ENCODE results near the gene ZNF267.
"Not testable (repeated sequence)": the region's sequence is repeated elsewhere in the genome, so short reads cannot be mapped to it uniquely, and the experiment has no call there.

The ZNF267 gene

GRCh38 chr16:31873556-31874365, at the start of gene ZNF267:
Gene ZNF267 (plus strand): TSS chr16:31873807. CDS start chr16:31873967, 160 bp downstream.
- DNase-seq (ENCODE audit: low spot score) = peak; percentile 97

GRCh38 chr16:31833047-31833446, 40.6 kb upstream of the ZNF267 start:
- DNase-seq (ENCODE audit: low spot score) = no peak

DNA sequence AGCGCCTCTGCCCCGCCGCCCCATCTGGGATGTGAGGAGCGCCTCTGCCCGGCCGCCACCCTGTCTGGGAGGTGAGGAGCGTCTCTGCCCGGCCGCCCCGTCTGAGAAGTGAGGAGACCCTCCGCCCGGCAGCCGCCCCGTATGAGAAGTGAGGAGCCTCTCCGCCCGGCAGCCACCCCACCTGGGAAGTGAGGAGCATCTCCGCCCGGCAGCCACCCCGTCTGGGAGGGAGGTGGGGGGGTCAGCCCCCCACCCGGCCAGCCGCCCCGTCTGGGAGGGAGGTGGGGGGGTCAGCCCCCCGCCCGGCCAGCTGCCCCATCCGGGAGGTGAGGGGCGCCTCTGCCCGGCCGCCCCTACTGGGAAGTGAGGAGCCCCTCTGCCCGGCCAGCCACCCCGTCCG, 37.2 kb upstream of the ZNF267 start:
- not testable (repeated sequence) for DNase-seq (ENCODE audit: low spot score)

GRCh38 chr16:31842864-31843263, 30.7 kb upstream of the ZNF267 start:
- DNase-seq (ENCODE audit: low spot score) = no peak

- DNase-seq (ENCODE audit: low spot score) = not testable (repeated sequence)
These were observed 25.0 kb upstream of the ZNF267 start for GRCh38 chr16:31848572-31848971.

DNA sequence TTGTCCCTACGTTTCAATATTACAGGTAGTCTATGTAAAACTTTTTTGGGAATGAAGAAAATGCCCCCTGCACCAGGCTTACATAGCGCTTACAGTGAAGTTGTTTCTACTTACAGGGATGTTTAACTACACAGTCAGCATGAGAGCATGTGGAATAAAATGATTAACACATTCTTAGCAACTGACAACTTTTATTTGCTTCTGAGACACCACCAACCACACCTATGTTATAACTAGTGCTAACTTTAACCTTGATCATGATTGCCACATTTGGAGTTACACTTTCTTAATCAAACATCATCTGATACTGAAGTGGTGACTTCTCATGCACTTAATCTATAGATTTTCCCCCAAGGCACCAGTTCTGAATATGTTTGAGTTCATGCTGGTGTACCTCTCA, 20.3 kb upstream of the ZNF267 start:
- DNase-seq (ENCODE audit: low spot score) = no peak

- no peak for DNase-seq (ENCODE audit: low spot score)
These were observed 13.1 kb upstream of the ZNF267 start for GRCh38 chr16:31860508-31860907.

DNA sequence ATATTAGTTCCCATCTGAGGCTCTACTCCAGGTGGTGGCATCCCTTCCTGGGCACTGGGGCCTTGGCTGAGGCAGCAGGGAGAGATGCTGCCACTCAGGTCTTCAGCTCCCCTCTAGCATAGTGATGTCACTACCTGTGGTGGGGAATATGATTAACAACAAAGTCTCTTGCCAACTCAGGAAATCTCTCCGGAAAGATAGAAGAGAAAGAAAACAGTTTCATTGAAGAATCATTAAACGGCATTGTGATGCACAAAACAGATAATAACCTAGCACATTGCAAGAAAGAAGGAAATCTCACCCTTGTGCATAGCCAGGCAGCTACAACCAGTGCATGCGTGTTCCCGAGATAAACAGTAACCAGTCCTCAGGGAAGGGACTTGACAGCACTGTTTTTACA, 12.2 kb upstream of the ZNF267 start:
- no peak for DNase-seq (ENCODE audit: low spot score)

GRCh38 chr16:31862761-31863160, 10.8 kb upstream of the ZNF267 start:
- no peak for DNase-seq (ENCODE audit: low spot score)

- DNase-seq (ENCODE audit: low spot score) = no peak
These were observed 5.4 kb upstream of the ZNF267 start for GRCh38 chr16:31868164-31868563.

GRCh38 chr16:31868691-31869167, 4.9 kb upstream of the ZNF267 start:
- peak; percentile 88 for DNase-seq (ENCODE audit: low spot score)

- peak; percentile 77 for DNase-seq (ENCODE audit: low spot score)
These were observed 4.0 kb upstream of the ZNF267 start for GRCh38 chr16:31869511-31870201.

DNA sequence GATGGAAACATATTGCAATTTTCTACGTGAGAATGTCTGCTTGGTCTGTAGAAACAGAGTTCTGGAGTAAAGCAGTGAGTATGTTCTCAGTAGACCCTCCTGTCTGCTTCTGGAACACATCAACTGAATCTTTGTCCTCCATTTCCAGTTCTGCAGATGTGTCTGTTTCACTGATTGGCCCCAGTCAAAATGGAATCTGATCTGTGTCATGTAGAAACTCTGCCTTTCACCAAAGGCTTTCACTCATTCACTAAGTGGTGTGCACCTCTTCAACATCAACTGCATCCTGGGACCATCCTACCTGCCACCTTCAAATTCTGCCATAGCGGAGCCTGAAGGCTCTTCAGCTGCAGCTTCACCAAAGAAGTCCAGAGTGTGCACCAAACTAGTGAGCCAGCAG, 2.8 kb upstream of the ZNF267 start:
- no peak for DNase-seq (ENCODE audit: low spot score)

GRCh38 chr16:31871510-31871909, 2.1 kb upstream of the ZNF267 start:
- DNase-seq (ENCODE audit: low spot score) = no peak

- no peak for DNase-seq (ENCODE audit: low spot score)
These were observed 1.4 kb upstream of the ZNF267 start for GRCh38 chr16:31872201-31872600.

DNA sequence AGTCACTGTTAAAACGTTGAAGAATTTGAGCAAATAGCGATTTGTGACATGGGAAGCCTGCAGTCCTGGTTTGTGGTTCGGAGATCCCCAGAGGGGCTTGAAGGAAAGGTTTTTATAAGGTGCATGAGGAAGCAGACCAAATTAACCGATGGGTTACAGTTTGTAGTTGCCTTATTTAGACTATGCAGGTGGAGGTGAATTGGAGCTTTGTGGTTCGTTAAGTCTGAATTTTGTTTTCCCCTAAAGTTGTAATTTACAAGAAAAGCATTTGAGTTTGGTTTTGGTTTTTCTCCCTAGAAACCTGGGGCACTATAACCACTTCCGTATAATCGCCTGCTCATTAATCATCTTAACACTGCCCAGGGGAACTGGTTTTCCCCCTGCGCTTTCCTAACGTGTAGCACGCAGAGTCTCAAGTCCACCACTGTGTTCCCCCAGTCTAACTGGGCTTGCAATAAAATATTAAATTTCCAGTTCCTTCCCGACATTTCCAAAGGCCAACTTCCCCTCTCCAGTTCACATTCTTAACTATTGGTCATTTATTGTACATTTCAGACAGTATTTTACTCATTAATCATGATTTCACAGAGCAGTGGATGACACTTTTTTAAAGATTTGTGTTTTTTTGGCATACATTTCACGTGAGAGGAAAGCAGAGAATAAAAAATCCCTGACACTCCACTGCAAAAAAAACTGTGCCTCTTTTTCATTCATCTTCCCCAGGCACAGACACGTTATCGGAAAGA, 932 bp downstream of the ZNF267 start:
- peak; percentile 78 for DNase-seq (ENCODE audit: low spot score)

GRCh38 chr16:31875112-31875803, 1.7 kb downstream of the ZNF267 start:
- DNase-seq (ENCODE audit: low spot score) = peak; percentile 53

- DNase-seq (ENCODE audit: low spot score) = peak; percentile 21
These were observed 2.4 kb downstream of the ZNF267 start for GRCh38 chr16:31875928-31876547.

GRCh38 chr16:31876951-31877828, 3.6 kb downstream of the ZNF267 start:
- no peak for DNase-seq (ENCODE audit: low spot score)

DNA sequence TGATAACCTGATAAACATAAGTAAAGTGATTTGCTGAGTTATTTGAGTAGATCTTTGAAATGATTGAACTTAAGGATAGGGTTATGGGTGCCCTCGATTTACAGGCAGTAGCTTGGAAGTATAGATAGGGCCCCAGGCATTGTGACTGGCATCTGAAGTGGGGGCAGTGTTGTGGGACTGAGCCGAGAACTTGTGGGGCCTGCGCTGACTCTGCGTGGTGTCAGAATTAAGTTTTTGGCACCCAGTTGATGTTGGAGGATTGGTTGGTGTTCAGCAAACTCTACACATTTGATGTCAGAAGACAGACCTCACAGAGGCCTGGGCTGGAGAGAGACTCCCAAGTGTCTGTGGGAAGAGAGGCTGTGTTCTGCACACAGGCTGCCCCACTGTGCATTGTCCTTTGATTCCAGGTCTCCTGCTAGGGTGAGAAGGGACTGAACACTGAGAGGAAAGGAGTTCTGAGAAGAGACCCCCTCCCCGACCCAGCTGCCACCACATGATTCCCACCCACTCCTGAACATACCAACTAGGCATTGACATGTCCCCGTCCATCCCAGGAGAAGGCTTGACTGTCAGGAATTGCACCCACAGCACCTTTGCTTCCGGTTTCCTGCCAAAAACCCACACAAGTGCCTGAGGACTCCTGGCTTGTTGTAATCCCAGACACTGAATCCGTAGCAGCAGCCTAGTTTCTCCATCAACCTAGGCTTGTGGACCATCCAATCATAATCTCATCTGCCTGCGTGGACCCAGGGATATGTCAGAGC, 4.5 kb downstream of the ZNF267 start:
- DNase-seq (ENCODE audit: low spot score) = no peak
